OCI-LY1 (cell line): ENCODE data around the gene OR4S1.

Experiments
- EZH2 ChIP-seq: fragments of 200-600 bp; sonication (generic), shearing (Covaris generic); IDR thresholded peaks from 2 replicates; pipeline ENCODE4 v1.8.0; 2017; ENCODE audit warnings: borderline replicate concordance, mixed run types, mild to moderate bottlenecking, antibody characterized with exemption, low read length, moderate library complexity, mixed read lengths
- TF ChIP-seq, protein P1 (sequence below): fragments of 200-600 bp; sonication (generic), shearing (Covaris generic); IDR thresholded peaks from 2 replicates; pipeline ENCODE4 v1.5.1; 2017; ENCODE audit warnings: mild to moderate bottlenecking, antibody characterized with exemption, low read length, moderate library complexity, mixed read lengths

DNA sequence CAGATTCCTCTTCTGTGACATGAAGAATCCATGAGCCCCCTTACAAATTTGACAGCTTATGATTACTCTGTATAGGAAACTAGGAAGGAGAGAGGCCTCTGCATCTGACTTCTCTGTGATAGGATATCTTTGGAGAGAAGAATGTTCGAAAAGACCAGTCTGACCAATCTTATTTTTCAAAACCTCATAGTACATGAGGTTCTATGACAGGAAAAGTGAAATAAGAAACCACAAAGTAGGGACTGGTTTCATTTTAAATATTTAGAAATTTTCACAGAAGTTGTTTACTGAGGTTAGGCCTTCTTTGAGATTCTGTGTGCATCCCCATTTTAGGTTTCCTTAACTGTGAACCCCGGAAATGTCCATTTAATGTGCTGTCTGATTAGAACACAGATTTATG, 44.4 kb upstream of the OR4S1 start:
- TF ChIP-seq, protein P1, sequence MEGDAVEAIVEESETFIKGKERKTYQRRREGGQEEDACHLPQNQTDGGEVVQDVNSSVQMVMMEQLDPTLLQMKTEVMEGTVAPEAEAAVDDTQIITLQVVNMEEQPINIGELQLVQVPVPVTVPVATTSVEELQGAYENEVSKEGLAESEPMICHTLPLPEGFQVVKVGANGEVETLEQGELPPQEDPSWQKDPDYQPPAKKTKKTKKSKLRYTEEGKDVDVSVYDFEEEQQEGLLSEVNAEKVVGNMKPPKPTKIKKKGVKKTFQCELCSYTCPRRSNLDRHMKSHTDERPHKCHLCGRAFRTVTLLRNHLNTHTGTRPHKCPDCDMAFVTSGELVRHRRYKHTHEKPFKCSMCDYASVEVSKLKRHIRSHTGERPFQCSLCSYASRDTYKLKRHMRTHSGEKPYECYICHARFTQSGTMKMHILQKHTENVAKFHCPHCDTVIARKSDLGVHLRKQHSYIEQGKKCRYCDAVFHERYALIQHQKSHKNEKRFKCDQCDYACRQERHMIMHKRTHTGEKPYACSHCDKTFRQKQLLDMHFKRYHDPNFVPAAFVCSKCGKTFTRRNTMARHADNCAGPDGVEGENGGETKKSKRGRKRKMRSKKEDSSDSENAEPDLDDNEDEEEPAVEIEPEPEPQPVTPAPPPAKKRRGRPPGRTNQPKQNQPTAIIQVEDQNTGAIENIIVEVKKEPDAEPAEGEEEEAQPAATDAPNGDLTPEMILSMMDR = no peak
- TF ChIP-seq EZH2 = no peak
